Neural cell (in vitro differentiated cells): ENCODE measurements around the gene LYSMD1.

Experiments
- CTCF ChIP-seq: fragments of 450-650 bp; IDR thresholded peaks from 2 replicates; pipeline ENCODE4 v1.5.1; 2014; ENCODE audit warnings: antibody characterized with exemption, mild to moderate bottlenecking, moderate library complexity; ENCODE audit not compliant: poor library complexity, severe bottlenecking
- EP300 ChIP-seq: fragments of 450-650 bp; conservative IDR thresholded peaks from 2 replicates; pipeline ENCODE4 v1.6.1; 2014; ENCODE audit warnings: antibody characterized with exemption, mild to moderate bottlenecking, moderate library complexity; ENCODE audit not compliant: poor library complexity, severe bottlenecking
- EZH2 ChIP-seq: fragments of 200-600, 300-800 bp; shearing (Covaris generic), sonication (generic); IDR thresholded peaks from 2 replicates; pipeline ENCODE4 v1.6.1; 2014; ENCODE audit warnings: antibody characterized with exemption, low read length, borderline replicate concordance, mild to moderate bottlenecking; ENCODE audit not compliant: insufficient read depth, poor library complexity, severe bottlenecking
- POLR2AphosphoS5 ChIP-seq: IDR thresholded peaks from 2 replicates; pipeline ENCODE4 v1.6.1; 2012
- RAD21 ChIP-seq: fragments of 450-650 bp; conservative IDR thresholded peaks from 2 replicates; pipeline ENCODE4 v1.6.1; 2014; ENCODE audit warnings: antibody characterized with exemption, mild to moderate bottlenecking, moderate library complexity
- REST ChIP-seq: IDR thresholded peaks from 2 replicates; pipeline ENCODE4 v1.6.1; 2012; ENCODE audit warnings: borderline replicate concordance
- SMC3 ChIP-seq: fragments of 450-650 bp; conservative IDR thresholded peaks from 2 replicates; pipeline ENCODE4 v1.6.1; 2014; ENCODE audit warnings: antibody characterized with exemption, mild to moderate bottlenecking, moderate library complexity; ENCODE audit not compliant: poor library complexity

GRCh38 chr1:151213560-151213959 is 47.9 kb upstream of the LYSMD1 start:
- no peak for TF ChIP-seq EZH2
- no peak for TF ChIP-seq CTCF
- TF ChIP-seq EP300, result no peak
- no peak for TF ChIP-seq POLR2AphosphoS5
- no peak for TF ChIP-seq RAD21
- TF ChIP-seq REST, result no peak
- TF ChIP-seq SMC3, result no peak
